Kidney tubule cell (primary cell): ENCODE data around the gene LOXL1.
A peak's percentile ranks its signal among the peaks of the same experiment; 100 is the strongest.

Source experiments
- DNase-seq: peaks from one replicate; pipeline ENCODE4 v3.0.0-alpha.2; 2018; ENCODE audit warnings: low spot score

LOXL1 gene, protein sequence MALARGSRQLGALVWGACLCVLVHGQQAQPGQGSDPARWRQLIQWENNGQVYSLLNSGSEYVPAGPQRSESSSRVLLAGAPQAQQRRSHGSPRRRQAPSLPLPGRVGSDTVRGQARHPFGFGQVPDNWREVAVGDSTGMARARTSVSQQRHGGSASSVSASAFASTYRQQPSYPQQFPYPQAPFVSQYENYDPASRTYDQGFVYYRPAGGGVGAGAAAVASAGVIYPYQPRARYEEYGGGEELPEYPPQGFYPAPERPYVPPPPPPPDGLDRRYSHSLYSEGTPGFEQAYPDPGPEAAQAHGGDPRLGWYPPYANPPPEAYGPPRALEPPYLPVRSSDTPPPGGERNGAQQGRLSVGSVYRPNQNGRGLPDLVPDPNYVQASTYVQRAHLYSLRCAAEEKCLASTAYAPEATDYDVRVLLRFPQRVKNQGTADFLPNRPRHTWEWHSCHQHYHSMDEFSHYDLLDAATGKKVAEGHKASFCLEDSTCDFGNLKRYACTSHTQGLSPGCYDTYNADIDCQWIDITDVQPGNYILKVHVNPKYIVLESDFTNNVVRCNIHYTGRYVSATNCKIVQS

DNA sequence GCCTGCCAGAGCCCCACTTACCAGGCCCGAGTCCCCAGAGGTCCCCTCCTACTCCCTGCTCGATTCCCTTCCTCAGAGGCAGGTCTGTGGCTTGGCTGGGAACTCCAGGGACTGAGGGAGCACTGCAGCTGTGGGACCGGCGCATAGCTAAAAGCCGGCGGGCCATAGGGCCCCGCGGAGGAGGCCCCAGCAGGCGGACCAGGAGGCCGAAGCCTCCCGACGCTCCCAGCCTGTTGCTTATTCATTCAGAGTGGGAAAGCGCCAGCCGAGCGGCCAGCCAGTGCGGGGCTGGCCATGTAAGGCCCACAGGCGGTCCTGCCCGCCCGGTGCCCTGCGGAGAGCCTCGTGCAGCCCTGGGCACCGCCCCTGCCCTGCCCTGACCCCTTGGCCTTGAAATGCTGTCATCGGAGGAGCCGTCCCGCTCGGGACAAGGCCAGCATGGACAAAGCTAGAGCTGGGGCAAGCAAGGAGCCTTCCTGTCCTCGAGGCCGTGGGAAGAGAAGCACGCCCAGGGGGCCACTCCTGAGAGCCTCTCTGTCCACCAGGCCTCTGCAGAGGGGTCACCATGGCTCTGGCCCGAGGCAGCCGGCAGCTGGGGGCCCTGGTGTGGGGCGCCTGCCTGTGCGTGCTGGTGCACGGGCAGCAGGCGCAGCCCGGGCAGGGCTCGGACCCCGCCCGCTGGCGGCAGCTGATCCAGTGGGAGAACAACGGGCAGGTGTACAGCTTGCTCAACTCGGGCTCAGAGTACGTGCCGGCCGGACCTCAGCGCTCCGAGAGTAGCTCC, at the start of gene LOXL1:
Gene LOXL1, plus strand, starts transcription at position 244 of the 784 bp plus-strand sequence. Its CDS starts 322 bp downstream, at position 566.
- DNase-seq = peak; percentile 88

DNA sequence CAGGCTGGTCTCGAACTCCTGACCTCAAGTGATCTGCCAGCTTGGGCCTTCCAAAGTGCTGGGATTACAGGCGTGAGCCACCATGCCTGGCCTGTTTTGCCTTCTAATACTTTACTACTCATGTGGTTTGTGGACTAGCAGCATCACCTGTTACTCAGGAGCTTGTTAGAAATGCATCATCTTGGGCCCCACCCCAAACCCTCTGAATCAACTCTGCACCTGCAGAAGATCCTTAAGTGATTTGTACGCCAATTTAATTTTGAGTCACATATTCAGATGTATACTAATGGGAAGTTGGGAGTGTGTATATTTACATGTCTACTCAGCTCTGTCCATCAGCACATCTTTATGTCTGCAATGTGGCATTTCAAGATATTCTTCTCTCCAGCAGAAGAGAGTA, 46.8 kb upstream of the LOXL1 start:
- DNase-seq = no peak

DNA sequence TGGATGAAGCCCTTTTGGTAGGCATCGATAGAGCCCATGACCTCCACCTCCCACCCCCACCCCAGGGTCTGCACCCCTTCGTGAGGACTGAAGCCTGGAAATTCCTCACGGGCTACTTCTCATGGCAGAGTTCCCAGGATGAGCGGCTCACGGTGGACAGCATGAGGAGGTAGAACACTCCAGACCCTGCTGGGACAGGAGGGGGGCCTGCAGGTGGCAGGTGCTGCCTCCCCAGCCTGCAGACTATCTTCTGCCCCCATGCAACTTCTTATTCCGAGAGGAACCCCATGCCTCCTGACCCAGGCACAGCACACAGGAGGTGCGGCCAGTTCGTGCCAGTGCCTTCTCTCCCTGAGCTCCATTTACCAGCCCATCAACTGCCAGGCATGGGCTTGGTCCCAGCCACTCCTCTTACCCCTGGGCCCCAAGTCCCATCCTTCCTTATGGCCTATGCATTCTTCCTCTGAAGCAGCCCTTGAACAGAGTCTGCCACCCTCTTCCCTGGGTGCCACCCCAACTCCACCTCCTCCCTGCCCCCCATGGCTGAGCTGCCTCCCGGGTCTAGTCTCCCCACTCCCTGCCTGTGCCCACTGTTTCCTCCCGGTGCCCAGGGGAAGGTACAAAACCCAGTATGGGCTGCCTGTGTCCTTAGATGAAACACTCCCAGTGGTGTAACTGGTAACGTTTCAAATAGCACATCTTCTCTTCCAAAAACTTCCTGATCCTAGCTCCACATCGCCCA, 44.5 kb upstream of the LOXL1 start:
- DNase-seq = no peak

DNA sequence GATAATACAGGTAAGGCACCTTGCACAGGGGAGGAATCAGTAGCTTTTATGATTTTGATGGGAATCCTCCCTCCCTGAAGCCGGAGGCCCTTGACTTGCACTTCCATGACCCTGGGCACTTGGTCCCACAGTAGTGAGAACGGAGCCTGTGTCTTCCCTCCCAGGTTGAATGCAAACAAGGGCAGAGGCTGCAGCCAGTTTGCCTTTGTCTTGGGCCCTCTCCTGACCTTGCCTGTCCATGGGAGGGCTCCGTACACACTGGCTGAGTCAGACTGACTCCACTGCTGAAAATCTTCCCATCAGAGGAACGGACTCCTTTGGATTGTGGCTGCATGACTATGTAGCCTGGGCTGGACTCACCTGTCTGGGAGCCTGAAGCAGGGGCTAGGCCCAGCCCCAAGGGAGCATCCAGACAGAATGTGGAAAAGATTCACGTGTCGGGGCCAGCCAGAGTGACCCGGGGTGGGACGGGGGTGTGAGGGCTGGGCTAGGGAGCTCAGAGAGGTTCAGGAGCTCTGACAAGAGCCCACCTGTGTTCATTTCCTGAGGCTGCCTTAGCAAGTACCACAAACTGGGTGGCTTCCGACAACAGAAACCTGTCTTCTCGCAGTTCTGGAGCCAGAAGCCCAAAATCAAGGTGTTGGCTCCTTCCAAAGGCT, 43.4 kb upstream of the LOXL1 start:
- DNase-seq = no peak

DNA sequence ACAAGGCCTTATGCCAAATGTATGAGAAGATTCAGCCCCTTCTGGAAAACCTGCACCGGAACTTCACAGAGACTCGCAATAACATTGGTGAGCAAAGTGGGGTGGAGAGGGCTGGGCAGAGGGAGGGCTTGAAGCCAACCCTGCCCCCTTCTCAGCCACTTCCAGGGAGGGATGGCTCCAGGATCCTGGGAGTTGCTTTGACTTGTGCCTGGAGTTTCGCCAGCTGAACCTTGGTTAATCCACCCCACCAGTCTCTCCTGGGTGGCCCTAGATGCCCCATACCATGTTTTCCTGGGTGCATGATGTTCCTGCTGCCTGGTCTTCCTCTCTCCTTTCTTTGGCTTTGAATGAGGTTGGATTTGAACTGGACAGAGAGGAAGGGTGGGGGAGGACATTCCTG, 42.1 kb upstream of the LOXL1 start:
- no peak for DNase-seq

DNA sequence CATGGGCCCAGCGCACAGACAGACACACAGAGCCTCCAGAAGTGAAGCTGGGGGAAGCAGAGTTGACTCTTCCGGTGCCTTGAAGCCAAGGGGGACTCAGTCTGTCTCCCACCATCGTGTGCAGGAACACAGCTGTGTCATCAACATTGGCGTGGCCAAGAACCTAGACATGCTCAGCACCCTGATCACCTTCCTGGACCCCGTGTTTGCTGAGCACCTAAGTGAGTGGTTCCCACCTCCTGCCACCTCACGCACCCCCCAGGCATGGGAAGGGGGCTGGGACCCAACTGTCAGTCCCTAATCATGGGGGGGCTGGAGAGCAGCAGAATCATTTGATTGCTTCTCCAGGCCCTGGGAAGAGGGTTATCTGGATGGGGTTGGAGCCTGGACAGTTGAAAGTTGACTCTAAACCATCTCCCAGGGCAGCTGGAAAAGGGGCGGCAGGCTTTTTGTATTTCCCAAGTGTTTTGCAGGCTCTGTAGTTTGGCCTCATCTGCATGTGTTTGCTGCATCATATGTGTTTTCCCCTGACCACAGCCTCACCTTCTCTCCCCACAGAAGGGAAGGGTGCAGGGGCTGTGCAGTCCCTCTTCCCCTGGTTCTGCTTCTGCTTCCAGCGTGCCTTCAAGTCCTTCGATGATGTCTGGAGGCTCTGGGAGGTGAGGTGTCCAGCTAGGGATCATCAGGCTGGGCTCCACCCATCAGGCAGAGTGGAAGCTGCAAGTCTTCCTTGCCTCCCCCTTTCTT, 40.1 kb upstream of the LOXL1 start:
- no peak for DNase-seq

DNA sequence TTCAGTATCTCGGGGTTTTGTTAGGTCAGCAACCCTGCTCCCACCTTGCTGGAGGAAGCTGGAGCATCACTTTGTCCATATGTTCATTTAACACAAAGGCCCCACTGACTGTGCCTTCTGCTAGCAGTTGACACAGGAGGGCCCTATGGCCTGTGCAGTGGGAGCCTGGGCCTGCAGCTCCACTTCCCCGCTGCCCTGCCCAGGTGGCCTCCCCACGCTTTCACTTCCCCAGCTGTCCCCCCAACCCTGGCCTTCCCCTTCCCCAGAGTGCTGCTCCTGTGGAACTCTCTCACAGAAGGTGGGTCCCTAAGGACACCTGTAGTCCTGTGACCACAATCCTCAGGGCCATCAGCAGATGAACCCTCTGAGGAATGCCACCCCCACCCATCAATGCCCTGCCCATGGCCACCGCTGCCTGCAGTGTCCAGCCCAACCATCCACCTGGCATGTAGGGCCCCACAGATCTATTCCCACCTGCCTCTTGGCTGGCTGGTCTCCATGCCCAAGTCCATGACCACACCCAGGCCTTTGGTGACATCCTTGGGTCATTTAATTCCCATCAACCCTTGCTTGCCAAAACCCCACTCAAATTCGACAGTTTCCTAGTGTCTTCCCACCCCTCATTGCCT, 39.4 kb upstream of the LOXL1 start:
- no peak for DNase-seq

DNA sequence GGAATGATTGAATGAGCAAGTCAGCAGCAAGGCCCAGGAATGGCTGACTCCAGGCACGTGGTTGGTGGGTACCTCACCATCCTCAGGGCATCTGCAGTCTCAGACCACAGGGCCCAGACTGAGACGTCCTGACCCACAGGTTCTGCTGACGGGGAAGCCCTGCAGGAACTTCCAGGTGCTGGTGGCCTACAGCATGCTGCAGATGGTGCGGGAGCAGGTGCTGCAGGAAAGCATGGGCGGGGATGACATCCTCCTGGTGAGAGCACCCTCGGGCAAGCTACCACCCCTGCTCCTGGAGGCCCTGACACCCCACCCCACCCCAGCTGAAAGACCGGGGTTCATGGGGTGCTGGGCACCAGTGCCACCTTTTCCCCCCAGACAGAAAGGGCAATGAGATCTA, 38.8 kb upstream of the LOXL1 start:
- no peak for DNase-seq

DNA sequence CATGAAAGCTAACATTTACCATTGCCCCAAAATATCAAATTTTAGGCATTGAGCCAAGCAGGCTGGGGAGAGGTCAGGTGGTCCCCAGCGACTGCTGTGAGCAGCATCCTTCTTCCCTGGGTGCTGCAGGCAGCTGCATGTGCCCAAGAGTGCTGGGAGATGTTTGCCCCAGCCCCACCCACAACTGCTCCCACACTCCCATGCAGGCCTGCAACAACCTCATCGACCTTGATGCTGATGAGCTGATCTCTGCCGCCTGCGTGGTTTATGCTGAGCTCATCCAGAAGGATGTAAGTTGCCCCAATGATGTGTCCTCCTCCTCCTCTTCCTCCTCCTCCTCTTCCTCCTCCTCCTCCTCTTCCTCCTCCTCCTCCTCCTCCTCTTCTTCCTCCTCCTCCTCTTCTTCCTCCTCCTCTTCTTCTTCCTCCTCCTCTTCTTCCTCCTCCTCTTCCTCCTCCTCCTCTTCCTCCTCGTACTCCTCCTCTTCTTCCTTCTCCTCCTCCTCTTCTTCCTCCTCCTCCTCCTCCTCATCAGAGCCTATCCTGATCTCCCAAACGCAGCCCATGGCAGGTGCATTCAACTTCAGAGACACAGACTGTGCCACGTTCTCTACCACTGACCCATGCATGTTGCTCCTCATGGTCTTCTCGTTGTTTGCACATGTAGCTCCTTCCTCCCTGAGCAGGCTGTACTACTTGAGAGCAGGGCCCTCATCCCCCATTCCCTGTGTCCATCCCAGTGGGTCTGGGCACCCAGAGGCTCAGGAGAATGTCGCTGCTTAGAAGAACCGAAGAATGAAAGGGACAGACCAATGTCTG, 37.8 kb upstream of the LOXL1 start:
- no peak for DNase-seq

DNA sequence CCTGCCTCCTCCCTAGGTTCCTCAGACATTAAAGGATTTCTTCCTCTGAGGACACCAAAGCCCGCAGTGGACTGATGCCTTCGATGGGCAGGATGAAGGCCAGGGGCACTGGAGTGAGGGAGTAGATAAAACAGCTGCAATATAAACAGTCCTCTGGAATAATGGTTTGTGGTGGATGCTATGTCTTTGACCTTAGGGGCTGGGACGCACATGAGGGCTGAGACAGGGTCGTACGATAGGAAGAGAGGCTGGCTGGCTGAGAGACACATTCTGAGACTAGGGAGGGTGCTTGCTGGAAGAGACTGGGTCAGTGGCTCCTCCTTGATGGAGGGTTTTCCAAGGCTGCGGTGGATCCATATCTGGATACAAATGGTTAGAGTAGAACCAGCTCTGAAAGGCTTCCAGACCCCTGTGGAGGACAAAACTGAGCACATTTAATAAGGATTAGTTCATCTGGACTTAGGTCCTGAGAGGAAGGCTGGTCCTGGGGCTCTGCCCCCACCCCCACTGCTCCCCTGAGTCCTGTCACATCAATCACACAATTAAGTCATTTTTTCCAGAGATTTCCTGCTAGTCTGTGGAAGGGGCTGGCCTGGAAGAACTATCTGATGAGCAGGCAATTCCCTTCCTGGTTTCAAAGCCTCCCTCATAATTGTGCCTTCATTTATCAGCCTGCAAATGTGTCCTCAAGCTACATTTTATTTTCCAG, 37.1 kb upstream of the LOXL1 start:
- DNase-seq = no peak

DNA sequence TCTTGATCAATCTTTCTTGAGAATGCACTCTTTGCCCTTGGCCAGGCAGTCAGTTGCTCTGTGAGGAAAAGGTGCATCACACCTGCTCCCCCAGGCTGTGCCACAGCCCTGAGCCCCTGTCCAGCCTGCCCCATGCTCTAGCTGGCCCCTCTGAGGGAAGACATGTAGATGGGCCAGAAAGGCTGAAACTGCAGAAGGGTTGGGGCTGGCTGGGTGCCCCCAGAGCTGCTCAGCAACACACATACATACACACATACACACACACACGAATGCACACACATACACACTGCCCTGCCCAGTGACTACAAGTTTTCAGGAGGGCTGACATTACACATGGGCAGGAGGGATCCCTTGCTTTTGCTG, 36.5 kb upstream of the LOXL1 start:
- DNase-seq = no peak

DNA sequence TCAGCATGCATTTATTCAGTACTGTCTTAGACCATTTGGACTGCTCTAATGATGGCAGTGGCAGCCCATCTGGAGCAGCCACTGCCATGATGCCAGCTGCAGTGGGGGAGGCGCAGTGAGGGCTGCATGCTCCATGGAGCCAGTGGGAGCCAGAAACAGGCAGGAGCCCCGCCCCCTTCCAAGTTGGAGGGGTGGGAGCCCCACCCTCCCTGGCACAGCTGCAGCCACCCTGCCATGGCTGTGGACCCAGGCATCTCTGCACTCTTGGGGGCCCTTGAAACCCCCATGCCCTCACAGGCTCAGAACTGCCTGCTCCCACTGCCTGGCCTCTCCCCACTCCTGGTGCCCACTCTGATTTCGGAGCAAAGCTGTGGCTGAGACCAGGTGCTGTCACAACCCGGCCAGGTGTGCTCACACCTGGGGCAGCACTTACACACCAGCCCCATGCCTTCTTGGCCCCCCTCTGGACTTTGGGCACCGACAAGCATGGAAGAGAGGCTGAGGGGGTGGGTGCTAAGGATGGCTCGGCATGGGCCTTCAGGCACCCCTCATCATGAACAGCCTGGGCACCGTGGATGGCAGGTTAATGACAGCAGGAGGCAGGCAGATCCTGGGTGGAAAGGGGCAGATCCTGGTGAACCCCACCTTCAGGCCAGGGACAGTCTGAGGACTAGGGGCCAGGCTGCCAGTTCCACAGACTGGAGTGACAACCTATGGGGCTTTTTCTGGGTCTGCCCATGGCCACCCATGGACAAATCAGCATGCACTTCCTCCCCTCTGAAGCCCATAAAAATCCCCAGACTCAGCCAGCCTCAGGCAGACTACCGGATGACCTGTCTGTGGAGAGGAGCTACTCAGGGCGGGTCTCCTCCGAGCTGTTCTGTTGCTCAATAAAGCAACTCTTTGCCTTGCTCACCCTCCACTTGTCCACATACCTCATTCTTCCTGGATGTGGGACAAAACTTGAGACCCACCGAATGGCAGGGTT, 34.6 kb upstream of the LOXL1 start:
- DNase-seq = no peak

DNA sequence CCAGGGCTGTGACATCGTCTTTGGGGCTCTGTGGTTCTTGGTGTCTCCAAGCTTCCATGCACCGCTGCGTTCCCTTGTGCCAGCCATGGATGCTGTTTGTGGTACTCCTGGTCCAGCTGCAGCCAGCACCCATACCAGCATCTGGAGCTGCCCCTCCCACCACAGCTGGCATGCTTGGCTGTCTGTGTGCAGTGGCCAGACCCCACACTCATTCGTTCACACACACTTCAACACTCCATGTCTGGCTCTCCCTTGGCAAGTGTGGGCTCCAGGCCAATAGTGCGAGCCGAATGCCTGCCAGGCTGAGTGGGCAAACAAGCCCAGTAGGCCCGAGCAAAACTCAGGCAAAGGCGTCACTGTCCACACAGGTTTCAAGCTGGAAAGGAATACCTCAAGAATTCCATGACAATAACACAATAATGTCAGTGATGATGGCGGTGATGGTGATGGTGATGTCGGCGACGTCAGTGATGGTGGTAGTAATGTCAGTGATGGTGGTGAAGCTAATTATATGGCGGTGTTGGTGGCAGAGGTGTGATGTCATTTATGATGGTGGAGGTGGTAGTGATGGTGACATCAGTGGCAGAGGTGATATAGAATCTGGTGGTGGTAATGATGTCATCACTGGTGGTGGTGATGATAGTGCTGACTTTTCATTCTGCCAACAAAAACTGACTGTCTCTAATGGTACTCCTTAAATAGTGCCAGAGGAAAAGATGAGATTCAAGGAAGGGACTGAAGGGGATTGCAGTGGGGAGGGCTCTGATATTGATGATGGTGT, 33.6 kb upstream of the LOXL1 start:
- no peak for DNase-seq

DNA sequence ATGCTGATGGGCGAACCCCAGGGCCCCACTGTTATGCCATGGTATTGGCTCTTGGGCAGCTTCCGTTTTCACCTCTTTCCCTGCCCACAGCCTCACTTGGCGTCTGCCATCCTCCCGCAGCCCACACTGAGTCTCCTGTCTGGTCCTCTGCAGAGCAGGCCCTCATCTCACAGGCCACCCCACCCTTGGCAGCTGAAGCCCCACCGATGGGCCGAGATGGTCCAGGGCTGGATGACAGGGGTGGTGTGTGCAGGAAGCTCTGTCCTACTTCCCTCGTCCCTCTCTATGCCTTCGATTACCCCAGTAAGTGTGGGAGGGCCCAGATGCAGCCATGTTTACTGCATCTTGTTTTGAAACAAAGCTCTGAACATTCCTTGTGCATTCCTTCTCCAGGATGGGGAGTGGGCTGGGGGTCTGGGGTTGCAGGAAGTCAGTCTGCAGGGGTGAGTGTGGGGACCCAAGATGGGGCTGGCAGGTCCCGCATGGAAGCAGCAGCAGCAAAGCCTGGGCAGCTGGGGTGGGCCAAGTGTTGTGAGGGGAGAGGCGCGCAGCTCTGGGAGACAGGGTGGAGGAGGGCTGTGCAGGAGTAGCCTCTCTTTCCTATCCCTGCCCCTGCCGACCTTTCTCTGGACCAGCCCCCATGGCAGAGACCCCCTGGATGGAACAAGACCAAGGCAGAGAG, 32.0 kb upstream of the LOXL1 start:
- DNase-seq = no peak

DNA sequence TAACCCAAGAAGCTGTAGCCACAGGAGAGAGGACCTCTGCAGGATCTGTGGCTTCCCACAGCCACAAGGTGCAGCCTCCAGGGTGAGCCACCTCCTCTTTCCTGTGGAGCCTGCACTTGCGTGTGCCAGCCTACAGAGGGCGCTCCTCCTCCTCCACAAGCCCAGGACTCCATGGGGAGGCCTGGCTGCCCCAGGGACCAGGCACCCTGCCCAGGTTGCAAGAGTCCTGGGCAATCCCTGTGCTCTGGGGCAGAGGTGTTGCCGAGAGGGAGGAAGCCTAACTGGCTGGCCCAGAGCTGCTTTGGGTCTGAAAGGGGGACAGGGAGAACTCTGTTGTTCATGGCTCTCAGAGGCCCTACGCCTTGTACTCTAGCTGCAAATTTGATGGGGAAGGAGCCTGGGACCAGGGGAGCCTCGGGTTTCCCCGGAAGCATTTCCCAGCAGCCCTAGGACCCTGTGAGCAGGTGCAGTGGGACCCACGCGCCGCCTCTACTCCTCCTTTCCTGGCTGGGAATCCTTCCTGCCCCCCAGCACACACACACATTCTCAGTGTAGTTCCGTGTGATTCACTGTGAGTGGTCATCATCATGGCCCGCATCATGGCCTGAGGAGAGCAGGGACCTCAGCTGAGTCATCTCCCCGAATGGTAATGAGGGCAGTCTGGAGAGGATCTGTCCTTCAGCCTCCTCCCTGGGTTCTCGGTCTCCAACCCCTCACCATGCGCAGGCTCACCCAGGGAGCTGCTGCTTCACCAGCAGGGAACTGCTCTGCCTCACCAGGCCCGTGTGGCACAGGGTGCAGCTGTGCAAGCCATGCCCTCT, 28.6 kb upstream of the LOXL1 start:
- peak; percentile 96 for DNase-seq
